ENCODE results near the gene AK8. TPM values are rescaled to one million over a fixed set of nuclear protein-coding genes. Genes with fewer than 3 reads are reported as not detected.

Gene AK8
- total RNA-seq, 1 experiment from 2014 or later = 2.5 TPM

- TF ChIP-seq CTCF (IDR thresholded peaks at IDR 0.05 in 2 of 3, conservative IDR thresholded peaks at IDR 0.05 in 1 of 3; ENCODE audit: borderline replicate concordance in 1 of 3, insufficient read depth in 1 of 3, low read depth in 2 of 3, low read length in 2 of 3) (no peak), EZH2 (IDR thresholded peaks at IDR 0.05) (no peak), CEBPB (IDR thresholded peaks at IDR 0.05; ENCODE audit: low read depth) (no peak), TCF7L2 (IDR thresholded peaks at IDR 0.05; ENCODE audit: borderline replicate concordance, extremely low read depth, insufficient read depth, insufficient read length) (no peak), ATF3 (IDR thresholded peaks at IDR 0.05) (no peak), ELF1 (IDR thresholded peaks at IDR 0.05; ENCODE audit: borderline replicate concordance, low read depth) (no peak), FOSL1 (IDR thresholded peaks at IDR 0.05; ENCODE audit: low read depth) (no peak), JUND (IDR thresholded peaks at IDR 0.05) (no peak), ZFX (IDR thresholded peaks at IDR 0.05) (no peak), POLR2AphosphoS5 (IDR thresholded peaks at IDR 0.05; ENCODE audit: low read depth, low read length) (no peak)
Observed at GRCh38 chr9:132883349-132884294, 5.5 kb upstream of the AK8 start (continued).

- Histone ChIP-seq H3K4me3 (replicated peaks in 1 of 2; ENCODE audit: low read depth in 1 of 2, low read length in 2 of 2) (no peak overlapping the region), H3K27ac (ENCODE audit: low read depth, low read length) (no peak overlapping the region), H3K9me3 (ENCODE audit: control insufficient read depth in 1 of 2, insufficient read depth in 1 of 2, low read depth in 1 of 2, low read length in 2 of 2) (no peaks in the 10 kb centered on the region), H3K4me1 (ENCODE audit: control insufficient read depth in 1 of 2, insufficient read depth in 2 of 2, low read length in 2 of 2) (peaks cover under 1 to 21% of the 10 kb centered on the region in 2 experiments; a peak in 2 of 4 replicates), H3K27me3 (ENCODE audit: insufficient read depth, low read length) (no peaks in the 10 kb centered on the region), H3K36me3 (ENCODE audit: control insufficient read depth in 1 of 2, insufficient read depth in 2 of 2, low read length in 2 of 2) (no peaks in the 10 kb centered on the region), H3K79me2 (ENCODE audit: insufficient read depth, low read length) (no peaks in the 10 kb centered on the region), H4K20me1 (ENCODE audit: insufficient read depth) (no peaks in the 10 kb centered on the region), H2AFZ (ENCODE audit: low read depth, low read length, poor library complexity, severe bottlenecking) (no peak overlapping the region), H3K9me2 (ENCODE audit: insufficient read depth) (no peaks in the 10 kb centered on the region), H3K9ac (ENCODE audit: low read length) (no peak overlapping the region), H3K4me2 (ENCODE audit: low read length) (no peak overlapping the region)
- ATAC-seq (no peak), DNase-seq (ENCODE audit: low read depth, low spot score) (no peak)
- BruUV-seq (replicated peaks) = no TSS peak
- POLR2A ChIA-PET = no interaction called here
- intact Hi-C loops (cut with micrococcal nuclease) = no loop called here
- RAD21 ChIA-PET (ENCODE audit: low non-redundant PET in 1 of 2, low total read pairs in 2 of 2, uncharacterized antibody in 2 of 2, unreplicated experiment in 2 of 2) = interaction anchor here in 1 of 2 experiments (0.6 kb wide), 1 partner anchor 42 kb away, joined by 3 read pairs; no protein-coding TSS in a partner anchor
- CTCF ChIA-PET = no interaction called here
- TF ChIP-seq EGR1 (IDR thresholded peaks at IDR 0.05; ENCODE audit: low read depth) (no peak), ZNF274 (IDR thresholded peaks at IDR 0.05; ENCODE audit: low read depth, low read length) (no peak), MAX (IDR thresholded peaks at IDR 0.05) (no peak), SP1 (IDR thresholded peaks at IDR 0.05; ENCODE audit: low read depth) (no peak), SIN3A (IDR thresholded peaks at IDR 0.05; ENCODE audit: low read depth) (no peak), RAD21 (IDR thresholded peaks at IDR 0.05; ENCODE audit: low read depth) (no peak), POLR2A (IDR thresholded peaks at IDR 0.05; ENCODE audit: borderline replicate concordance, extremely low read depth, insufficient read depth, insufficient read length) (no peak), ATF3 (IDR thresholded peaks at IDR 0.05) (no peak), TCF7L2 (IDR thresholded peaks at IDR 0.05; ENCODE audit: borderline replicate concordance, extremely low read depth, insufficient read depth, insufficient read length) (no peak), ZFX (IDR thresholded peaks at IDR 0.05) (no peak), JUND (IDR thresholded peaks at IDR 0.05) (no peak), FOSL1 (IDR thresholded peaks at IDR 0.05; ENCODE audit: low read depth) (no peak), EZH2phosphoT487 (IDR thresholded peaks at IDR 0.05; ENCODE audit: borderline replicate concordance) (no peak), POLR2AphosphoS5 (IDR thresholded peaks at IDR 0.05; ENCODE audit: low read depth, low read length) (no peak), ZBTB33 (IDR thresholded peaks at IDR 0.05; ENCODE audit: extremely low read depth, insufficient replicate concordance, low read length) (no peak), YY1 (IDR thresholded peaks at IDR 0.05; ENCODE audit: extremely low read depth, insufficient replicate concordance, low read depth, low read length) (no peak), EZH2 (IDR thresholded peaks at IDR 0.05) (no peak)
Observed at GRCh38 chr9:132882616-132883015, 4.5 kb upstream of the AK8 start.
